Measurements from ENCODE around the gene CBLC.
"Not testable (repeated sequence)": the region's sequence is repeated elsewhere in the genome, so short reads cannot be mapped to it uniquely, and the experiment has no call there.

CBLC gene

GRCh38 chr19:44822177-44822576 is 44.5 kb downstream of the CBLC start:
- no peak for DNase-seq

GRCh38 chr19:44822670-44823372 is 45.1 kb downstream of the CBLC start:
- no peak for DNase-seq

- DNase-seq: no peak
Observed at GRCh38 chr19:44823373-44823698, 45.6 kb downstream of the CBLC start.

GRCh38 chr19:44824761-44825160 is 47.1 kb downstream of the CBLC start:
- no peak for DNase-seq

DNA sequence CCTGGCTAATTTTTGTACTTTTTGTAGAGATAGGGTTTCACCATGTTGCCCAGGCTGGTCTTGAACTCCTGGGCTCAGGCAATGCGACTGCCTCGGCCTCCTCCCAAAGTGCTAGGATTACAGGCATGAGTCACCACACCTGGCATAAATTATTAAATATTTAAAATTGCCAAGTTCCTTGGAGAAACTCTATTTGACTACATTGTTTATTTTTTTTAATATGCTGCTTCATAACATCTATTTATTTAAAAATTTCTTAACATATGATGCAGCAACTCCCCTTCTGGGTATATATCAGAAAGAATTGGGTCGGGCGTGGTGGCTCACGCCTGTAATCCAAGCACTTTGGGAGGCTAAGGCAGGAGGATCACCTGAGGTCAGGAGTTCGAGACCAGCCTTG is 55.2 kb downstream of the CBLC start:
- not testable (repeated sequence) for DNase-seq

- DNase-seq: not testable (repeated sequence)
Observed at GRCh38 chr19:44834399-44834798, 56.7 kb downstream of the CBLC start.

- DNase-seq: peak; percentile 93
Observed at GRCh38 chr19:44839276-44839675, 61.6 kb downstream of the CBLC start.

GRCh38 chr19:44840811-44841210 is 63.1 kb downstream of the CBLC start:
- no peak for DNase-seq

GRCh38 chr19:44841231-44841630 is 63.5 kb downstream of the CBLC start:
- no peak for DNase-seq

- no peak for DNase-seq
Observed at GRCh38 chr19:44845286-44845611, 67.6 kb downstream of the CBLC start.

- peak; percentile 91 for DNase-seq
Observed at GRCh38 chr19:44845612-44846454, 68.1 kb downstream of the CBLC start, which contains the start of gene NECTIN2. TSS of gene NECTIN2 (plus strand) at chr19:44846297. CDS start at chr19:44846526, 229 bp downstream.

- DNase-seq: peak; percentile 47
Observed at GRCh38 chr19:44846455-44847143, 68.9 kb downstream of the CBLC start.

DNA sequence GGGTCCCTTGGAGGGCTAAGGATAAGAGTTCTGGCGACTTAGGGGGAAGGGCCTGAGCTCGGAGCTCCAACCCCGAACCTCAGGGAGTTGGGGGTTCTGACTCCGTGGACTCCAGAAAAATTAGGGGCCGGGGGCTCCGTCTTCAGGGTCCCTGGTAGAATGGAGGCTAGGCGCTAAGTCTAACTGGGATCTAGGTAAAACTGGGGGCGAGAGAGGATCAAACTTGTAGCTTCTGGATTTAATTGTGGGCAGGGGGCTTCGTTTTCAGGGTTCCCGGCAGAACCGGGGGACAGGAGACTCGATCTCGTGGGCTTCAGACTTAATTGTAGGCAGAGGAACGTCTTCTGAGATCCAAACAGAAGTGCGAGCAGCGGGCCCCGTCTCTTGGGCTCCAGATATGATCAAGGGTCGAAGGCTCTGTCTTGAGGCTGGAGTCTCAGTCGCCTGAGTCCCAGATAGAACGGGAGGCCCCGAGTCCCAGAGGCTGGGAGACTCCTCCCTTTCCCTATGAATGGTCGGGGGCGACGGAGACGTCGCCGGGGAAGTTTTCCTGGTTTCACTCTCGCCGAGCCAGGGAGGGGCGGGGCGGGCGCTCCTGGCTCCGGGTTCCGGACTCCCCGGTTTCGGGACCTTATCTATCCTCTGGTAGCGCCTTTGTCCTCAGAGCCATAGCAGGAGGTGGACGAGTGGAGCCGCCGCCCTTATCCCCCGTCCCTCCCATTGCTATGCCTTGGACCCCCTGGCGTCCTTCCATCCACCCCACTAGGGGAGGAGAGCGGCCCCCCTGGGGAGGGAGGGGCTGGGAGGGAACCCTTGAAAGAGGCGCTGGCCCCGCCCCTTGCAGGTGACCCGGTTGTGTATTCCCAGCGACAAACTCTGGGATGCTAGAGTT is 69.7 kb downstream of the CBLC start:
- DNase-seq: peak; percentile 28

- no peak for DNase-seq
Observed at GRCh38 chr19:44848036-44848811, 70.5 kb downstream of the CBLC start.

GRCh38 chr19:44848812-44849447 is 71.2 kb downstream of the CBLC start:
- no peak for DNase-seq
